K562 (cell line): ENCODE data around the gene CFAP58. TPM values are rescaled to one million over a fixed set of nuclear protein-coding genes. Genes with fewer than 3 reads are reported as not detected.

Experiments
- DNMT1 ChIP-seq: fragments of 450-650 bp; IDR thresholded peaks from 2 replicates; pipeline ENCODE4 v1.6.1; 2016; ENCODE audit warnings: antibody characterized with exemption, mild to moderate bottlenecking
- HMG20A ChIP-seq: fragments of 450-650 bp; formaldehyde crosslinking; conservative IDR thresholded peaks from 2 replicates; pipeline ENCODE4 v1.4.0; 2020; ENCODE audit warnings: mild to moderate bottlenecking, mixed read lengths
- MGA ChIP-seq: fragments of 450-650 bp; IDR thresholded peaks from 2 replicates; pipeline ENCODE4 v1.6.1; 2016; ENCODE audit warnings: mild to moderate bottlenecking, moderate library complexity
- NEUROD1 ChIP-seq: fragments of 150-350 bp; IDR thresholded peaks from 2 replicates; pipeline ENCODE4 v1.6.1; 2014; ENCODE audit warnings: borderline replicate concordance, low read length, low read depth; ENCODE audit not compliant: partially characterized antibody
- RAD21 ChIP-seq, 2 experiments: fragments of 250-450 bp in 1 of 2; fragments of 450-650 bp in 1 of 2; sonication (Bioruptor Pico) in 1 of 2; formaldehyde crosslinking in 1 of 2; IDR thresholded peaks in 1 of 2; conservative IDR thresholded peaks in 1 of 2; 2 replicates each; pipeline versions ENCODE4 v1.4.0 to v1.8.0; 2020 to 2022; ENCODE audit warnings: mild to moderate bottlenecking in 2 of 2, moderate library complexity in 1 of 2
- RREB1 ChIP-seq: fragments of 250-450 bp; sonication (Bioruptor Pico); IDR thresholded peaks from 2 replicates; pipeline ENCODE4 v1.4.0; 2020
- TEAD1 ChIP-seq, 2 experiments: fragments of 450-650 bp in 1 of 2; sonication (generic) in 1 of 2; formaldehyde crosslinking; IDR thresholded peaks; 2 replicates each; pipeline versions ENCODE4 v1.4.0 to v1.8.0; 2020 to 2022; ENCODE audit warnings: mild to moderate bottlenecking in 2 of 2, missing genetic modification reagents in 1 of 2
- ZNF740 ChIP-seq, 3 experiments: fragments of 200-800 bp in 1 of 3; sonication (Bioruptor generic) in 1 of 3; sonication (generic) in 1 of 3; formaldehyde crosslinking in 1 of 3; IDR thresholded peaks; 2 replicates each; pipeline versions ENCODE4 v1.6.1 to v1.8.0; 2016 to 2022; ENCODE audit warnings: mild to moderate bottlenecking in 2 of 3, missing compliant biosample characterization in 2 of 3, missing genetic modification characterization in 2 of 3, missing genetic modification reagents in 1 of 3
- polyA plus RNA-seq, 8 experiments: library from polyadenylated mRNA; depleted of rRNA in 4 of 8; stranded (reverse) in 5 of 8; unstranded in 3 of 8; fragments of >200 nt; fragmentation: Nextera tagmentation in 2 of 8; fragmentation: Illumina TruSeq in 1 of 8; extraction: Ambion mirVana in 2 of 8; extraction: Trizol in 1 of 8; gene quantifications; 2 replicates each; pipeline versions ENCODE4 v1.2.1 to v1.2.3, GENCODE V29; 2011 to 2014; ENCODE audit warnings: inconsistent platforms in 1 of 8, missing spikeins in 1 of 8
- total RNA-seq, 7 experiments: library from RNA; depleted of rRNA in 6 of 7; stranded (reverse); fragments of >200 nt in 6 of 7; fragmentation: Illumina TruSeq in 2 of 7; extraction: Trizol in 2 of 7; gene quantifications; 2 replicates each; pipeline versions ENCODE4 v1.2.1 to v1.2.3, GENCODE V29; 2011 to 2021; ENCODE audit warnings: low replicate concordance in 1 of 7

The CFAP58 gene
- total and polyA plus RNA-seq, 9 of the 15 experiments (the other 6 are each of a cell fraction or from before 2014, with no cell fraction given) = 0.08 to 2.0 (median 0.71) TPM

GRCh38 chr10:104340111-104340526, 13.5 kb upstream of the CFAP58 start (continued):
- TF ChIP-seq MGA = no peak
- TF ChIP-seq TEAD1 (CRISPR knock-in tag; IDR thresholded peaks at IDR 0.05) = no peak
- TF ChIP-seq RREB1 = no peak
- TF ChIP-seq HMG20A (CRISPR knock-in tag) = no peak
- TF ChIP-seq ZNF740 (CRISPR knock-in tag; IDR thresholded peaks at IDR 0.05) = no peak
- TF ChIP-seq ZNF740 (tag; IDR thresholded peaks at IDR 0.05) = no peak
- TF ChIP-seq RAD21 (CRISPR knock-in tag; conservative IDR thresholded peaks at IDR 0.05 in 1 of 2, IDR thresholded peaks at IDR 0.05 in 1 of 2) = peak in 1 of 2 experiments; percentile 7; a peak in 1 of 4 replicates
- peak; percentile 33 for TF ChIP-seq NEUROD1
- no peak for TF ChIP-seq DNMT1
